H1 (cell line): ENCODE measurements around the gene SIPA1L2. TPM values are rescaled to one million over a fixed set of nuclear protein-coding genes. Genes with fewer than 3 reads are reported as not detected.

Experiments used
- polyA plus RNA-seq, 7 experiments: library from polyadenylated mRNA; depleted of rRNA in 3 of 7; stranded (reverse) in 5 of 7; unstranded in 2 of 7; fragments of >200 nt in 5 of 7; fragments of 200-250 nt in 2 of 7; gene quantifications; 1 replicate in 5 of 7; 2 replicates in 1 of 7; 4 replicates in 1 of 7; pipeline versions ENCODE4 v1.2.1 to v1.2.3, GENCODE V29; 2011 to 2013; ENCODE audit warnings: missing spikeins in 2 of 7, mixed read lengths in 2 of 7
- total RNA-seq: library from RNA; stranded (reverse); fragmentation: NEBNext Ultra II Directional; extraction: Animal tissue kit (Norgen Biotek cat#: 25700); gene quantifications from 2 replicates; pipeline ENCODE4 v1.2.1, GENCODE V29; 2021
- TF ChIP-seq, protein P1 (sequence below): fragments of 300-600 bp; sonication (generic); IDR thresholded peaks from 2 replicates; pipeline ENCODE4 v1.7.1; 2012; ENCODE audit warnings: low read length, moderate library complexity, mild to moderate bottlenecking, inconsistent platforms; ENCODE audit not compliant: insufficient replicate concordance

The SIPA1L2 gene
- total and polyA plus RNA-seq, 2 of the 8 experiments (the other 6 are each of a cell fraction or from before 2014, with no cell fraction given): 7.7 to 13.2 TPM

DNA sequence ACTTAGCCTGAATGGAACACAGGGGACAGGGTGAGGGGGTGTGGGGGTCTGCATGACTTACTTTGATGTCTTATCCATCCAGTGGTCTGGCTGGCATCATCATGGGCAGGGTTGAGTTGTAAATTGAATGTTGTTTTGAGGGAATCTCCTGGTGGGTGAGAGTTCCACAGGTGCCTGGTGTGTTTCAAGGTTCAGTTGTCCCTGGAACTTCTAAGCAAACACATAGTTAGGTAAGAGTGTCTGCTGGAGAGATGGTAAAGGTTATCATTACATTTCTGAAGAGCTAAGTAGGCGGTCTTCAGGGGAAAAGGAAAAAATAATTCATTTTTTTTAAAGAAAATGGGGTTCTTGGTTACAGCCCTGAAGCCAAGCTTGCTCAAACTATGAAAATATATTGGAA is 46.0 kb upstream of the SIPA1L2 start (continued):
- TF ChIP-seq, protein P1, sequence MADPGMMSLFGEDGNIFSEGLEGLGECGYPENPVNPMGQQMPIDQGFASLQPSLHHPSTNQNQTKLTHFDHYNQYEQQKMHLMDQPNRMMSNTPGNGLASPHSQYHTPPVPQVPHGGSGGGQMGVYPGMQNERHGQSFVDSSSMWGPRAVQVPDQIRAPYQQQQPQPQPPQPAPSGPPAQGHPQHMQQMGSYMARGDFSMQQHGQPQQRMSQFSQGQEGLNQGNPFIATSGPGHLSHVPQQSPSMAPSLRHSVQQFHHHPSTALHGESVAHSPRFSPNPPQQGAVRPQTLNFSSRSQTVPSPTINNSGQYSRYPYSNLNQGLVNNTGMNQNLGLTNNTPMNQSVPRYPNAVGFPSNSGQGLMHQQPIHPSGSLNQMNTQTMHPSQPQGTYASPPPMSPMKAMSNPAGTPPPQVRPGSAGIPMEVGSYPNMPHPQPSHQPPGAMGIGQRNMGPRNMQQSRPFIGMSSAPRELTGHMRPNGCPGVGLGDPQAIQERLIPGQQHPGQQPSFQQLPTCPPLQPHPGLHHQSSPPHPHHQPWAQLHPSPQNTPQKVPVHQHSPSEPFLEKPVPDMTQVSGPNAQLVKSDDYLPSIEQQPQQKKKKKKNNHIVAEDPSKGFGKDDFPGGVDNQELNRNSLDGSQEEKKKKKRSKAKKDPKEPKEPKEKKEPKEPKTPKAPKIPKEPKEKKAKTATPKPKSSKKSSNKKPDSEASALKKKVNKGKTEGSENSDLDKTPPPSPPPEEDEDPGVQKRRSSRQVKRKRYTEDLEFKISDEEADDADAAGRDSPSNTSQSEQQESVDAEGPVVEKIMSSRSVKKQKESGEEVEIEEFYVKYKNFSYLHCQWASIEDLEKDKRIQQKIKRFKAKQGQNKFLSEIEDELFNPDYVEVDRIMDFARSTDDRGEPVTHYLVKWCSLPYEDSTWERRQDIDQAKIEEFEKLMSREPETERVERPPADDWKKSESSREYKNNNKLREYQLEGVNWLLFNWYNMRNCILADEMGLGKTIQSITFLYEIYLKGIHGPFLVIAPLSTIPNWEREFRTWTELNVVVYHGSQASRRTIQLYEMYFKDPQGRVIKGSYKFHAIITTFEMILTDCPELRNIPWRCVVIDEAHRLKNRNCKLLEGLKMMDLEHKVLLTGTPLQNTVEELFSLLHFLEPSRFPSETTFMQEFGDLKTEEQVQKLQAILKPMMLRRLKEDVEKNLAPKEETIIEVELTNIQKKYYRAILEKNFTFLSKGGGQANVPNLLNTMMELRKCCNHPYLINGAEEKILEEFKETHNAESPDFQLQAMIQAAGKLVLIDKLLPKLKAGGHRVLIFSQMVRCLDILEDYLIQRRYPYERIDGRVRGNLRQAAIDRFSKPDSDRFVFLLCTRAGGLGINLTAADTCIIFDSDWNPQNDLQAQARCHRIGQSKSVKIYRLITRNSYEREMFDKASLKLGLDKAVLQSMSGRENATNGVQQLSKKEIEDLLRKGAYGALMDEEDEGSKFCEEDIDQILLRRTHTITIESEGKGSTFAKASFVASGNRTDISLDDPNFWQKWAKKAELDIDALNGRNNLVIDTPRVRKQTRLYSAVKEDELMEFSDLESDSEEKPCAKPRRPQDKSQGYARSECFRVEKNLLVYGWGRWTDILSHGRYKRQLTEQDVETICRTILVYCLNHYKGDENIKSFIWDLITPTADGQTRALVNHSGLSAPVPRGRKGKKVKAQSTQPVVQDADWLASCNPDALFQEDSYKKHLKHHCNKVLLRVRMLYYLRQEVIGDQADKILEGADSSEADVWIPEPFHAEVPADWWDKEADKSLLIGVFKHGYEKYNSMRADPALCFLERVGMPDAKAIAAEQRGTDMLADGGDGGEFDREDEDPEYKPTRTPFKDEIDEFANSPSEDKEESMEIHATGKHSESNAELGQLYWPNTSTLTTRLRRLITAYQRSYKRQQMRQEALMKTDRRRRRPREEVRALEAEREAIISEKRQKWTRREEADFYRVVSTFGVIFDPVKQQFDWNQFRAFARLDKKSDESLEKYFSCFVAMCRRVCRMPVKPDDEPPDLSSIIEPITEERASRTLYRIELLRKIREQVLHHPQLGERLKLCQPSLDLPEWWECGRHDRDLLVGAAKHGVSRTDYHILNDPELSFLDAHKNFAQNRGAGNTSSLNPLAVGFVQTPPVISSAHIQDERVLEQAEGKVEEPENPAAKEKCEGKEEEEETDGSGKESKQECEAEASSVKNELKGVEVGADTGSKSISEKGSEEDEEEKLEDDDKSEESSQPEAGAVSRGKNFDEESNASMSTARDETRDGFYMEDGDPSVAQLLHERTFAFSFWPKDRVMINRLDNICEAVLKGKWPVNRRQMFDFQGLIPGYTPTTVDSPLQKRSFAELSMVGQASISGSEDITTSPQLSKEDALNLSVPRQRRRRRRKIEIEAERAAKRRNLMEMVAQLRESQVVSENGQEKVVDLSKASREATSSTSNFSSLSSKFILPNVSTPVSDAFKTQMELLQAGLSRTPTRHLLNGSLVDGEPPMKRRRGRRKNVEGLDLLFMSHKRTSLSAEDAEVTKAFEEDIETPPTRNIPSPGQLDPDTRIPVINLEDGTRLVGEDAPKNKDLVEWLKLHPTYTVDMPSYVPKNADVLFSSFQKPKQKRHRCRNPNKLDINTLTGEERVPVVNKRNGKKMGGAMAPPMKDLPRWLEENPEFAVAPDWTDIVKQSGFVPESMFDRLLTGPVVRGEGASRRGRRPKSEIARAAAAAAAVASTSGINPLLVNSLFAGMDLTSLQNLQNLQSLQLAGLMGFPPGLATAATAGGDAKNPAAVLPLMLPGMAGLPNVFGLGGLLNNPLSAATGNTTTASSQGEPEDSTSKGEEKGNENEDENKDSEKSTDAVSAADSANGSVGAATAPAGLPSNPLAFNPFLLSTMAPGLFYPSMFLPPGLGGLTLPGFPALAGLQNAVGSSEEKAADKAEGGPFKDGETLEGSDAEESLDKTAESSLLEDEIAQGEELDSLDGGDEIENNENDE: no peak
